Stimulated activated naive B cell treated with anti-CD40 and anti-IgM and Interleukin-4, amounts not matched to agents 10 μg/mL and 1 μg/mL and 100 μg/mL, for 72 hours (primary cell): ENCODE data around the gene KRTAP4-8.
A peak's percentile ranks its signal among the peaks of the same experiment; 100 is the strongest.
"Not testable (repeated sequence)": the region's sequence is repeated elsewhere in the genome, so short reads cannot be mapped to it uniquely, and the experiment has no call there.

Source experiments
- ATAC-seq, 2 donors: fragments of 150-1000 bp; cut with Tn5 transposase; replicated peaks; 2 replicates each; pipeline ENCODE4 v1.10.0; 2021; ENCODE audit warnings: moderate library complexity in 1 of 2
- DNase-seq: peaks from one replicate; pipeline ENCODE4 v3.0.0; 2021
- H3K27ac Mint-ChIP-seq: one replicate; pipeline ENCODE4 v1.8.0; 2022; ENCODE audit warnings: mild to moderate bottlenecking, mixed read lengths
- H3K27me3 Mint-ChIP-seq, 2 donors: one replicate each; pipeline ENCODE4 v1.8.0; 2022; ENCODE audit warnings: mixed read lengths in 2 of 2
- H3K36me3 Mint-ChIP-seq, 2 donors: one replicate each; pipeline ENCODE4 v1.8.0; 2022; ENCODE audit warnings: mixed read lengths in 2 of 2, mild to moderate bottlenecking in 1 of 2
- H3K4me1 Mint-ChIP-seq, 2 donors: one replicate each; pipeline ENCODE4 v1.8.0; 2022; ENCODE audit warnings: mixed read lengths in 2 of 2, mild to moderate bottlenecking in 1 of 2
- H3K4me3 Mint-ChIP-seq, 2 donors: one replicate each; pipeline ENCODE4 v1.8.0; 2022; ENCODE audit warnings: mild to moderate bottlenecking in 2 of 2, mixed read lengths in 2 of 2, moderate library complexity in 1 of 2
- H3K9me3 Mint-ChIP-seq, 2 donors: one replicate each; pipeline ENCODE4 v1.8.0; 2022; ENCODE audit warnings: mixed read lengths in 2 of 2, mild to moderate bottlenecking in 1 of 2

Gene KRTAP4-8

GRCh38 chr17:41098042-41098441 is at the start of gene KRTAP4-8:
TSS of gene KRTAP4-8 (minus strand) at chr17:41098142. CDS start at chr17:41098084, 58 bp downstream.
- ATAC-seq (no peak), DNase-seq (no peak)
- Mint-ChIP-seq H3K9me3 (peaks cover 0 to under 1% of the 10 kb centered on the region in 2 donors), H3K27me3 (peaks cover 6 to 10% of the 10 kb centered on the region in 2 donors), H3K4me3 (no peak within 1 kb of the TSS), H3K4me1 (peaks cover 18 to 21% of the 10 kb centered on the region in 2 donors), H3K27ac (no peak within 1 kb of the TSS), H3K36me3 (peaks cover 0 to 4% of the 10 kb centered on the region in 2 donors)

GRCh38 chr17:41145261-41145660 is 47.3 kb upstream of the KRTAP4-8 start:
- Mint-ChIP-seq H3K9me3 (peaks cover 20 to 25% of the 10 kb centered on the region in 2 donors), H3K27me3 (no peaks in the 10 kb centered on the region), H3K4me1 (peaks cover 6 to 10% of the 10 kb centered on the region in 2 donors), H3K36me3 (peaks cover 15 to 31% of the 10 kb centered on the region in 2 donors), H3K27ac (no peak overlapping the region), H3K4me3 (no peak overlapping the region)
- ATAC-seq (no peak), DNase-seq (no peak)

- Mint-ChIP-seq H3K9me3 (peaks cover 20 to 25% of the 10 kb centered on the region in 2 donors), H3K36me3 (peaks cover 15 to 32% of the 10 kb centered on the region in 2 donors), H3K4me1 (peaks cover 6 to 10% of the 10 kb centered on the region in 2 donors), H3K27ac (no peak overlapping the region), H3K27me3 (peaks cover 0 to under 1% of the 10 kb centered on the region in 2 donors), H3K4me3 (no peak overlapping the region)
- ATAC-seq, result no peak
- no peak for DNase-seq
These were observed 46.9 kb upstream of the KRTAP4-8 start for GRCh38 chr17:41144846-41145245.

GRCh38 chr17:41141361-41141760 is 43.4 kb upstream of the KRTAP4-8 start:
- DNase-seq (no peak), ATAC-seq (no peak)
- peaks cover 19 to 52% of the 10 kb centered on the region in 2 donors for H3K36me3 Mint-ChIP-seq
- H3K4me1 Mint-ChIP-seq, result peaks cover 0 to 8% of the 10 kb centered on the region in 2 donors
- peaks cover 0 to 4% of the 10 kb centered on the region in 2 donors for H3K27me3 Mint-ChIP-seq
- no peak overlapping the region for H3K27ac Mint-ChIP-seq
- H3K9me3 Mint-ChIP-seq, result peaks cover 27 to 43% of the 10 kb centered on the region in 2 donors
- H3K4me3 Mint-ChIP-seq, result no peak overlapping the region

GRCh38 chr17:41140360-41141131 is 42.6 kb upstream of the KRTAP4-8 start, which contains the start of gene KRTAP4-6:
TSS of gene KRTAP4-6 (minus strand) at chr17:41140544. CDS start at chr17:41140487, 57 bp downstream.
- DNase-seq (no peak), ATAC-seq (peak in 1 of 2 donors; percentile 54)
- H3K4me3 Mint-ChIP-seq, result no peak within 1 kb of the TSS
- H3K36me3 Mint-ChIP-seq, result peaks cover 19 to 52% of the 10 kb centered on the region in 2 donors
- peaks cover 0 to 8% of the 10 kb centered on the region in 2 donors for H3K4me1 Mint-ChIP-seq
- H3K27me3 Mint-ChIP-seq, result peaks cover 0 to 4% of the 10 kb centered on the region in 2 donors
- peaks cover 28 to 43% of the 10 kb centered on the region in 2 donors for H3K9me3 Mint-ChIP-seq
- no peak within 1 kb of the TSS for H3K27ac Mint-ChIP-seq

- not testable (repeated sequence) for DNase-seq, H3K4me1 Mint-ChIP-seq, H3K27ac Mint-ChIP-seq, H3K27me3 Mint-ChIP-seq, H3K4me3 Mint-ChIP-seq, ATAC-seq
- Mint-ChIP-seq H3K36me3 (peaks cover 16 to 52% of the 10 kb centered on the region in 2 donors), H3K9me3 (peaks cover 28 to 43% of the 10 kb centered on the region in 2 donors)
These were observed 41.9 kb upstream of the KRTAP4-8 start for GRCh38 chr17:41139865-41140264.

- DNase-seq (no peak), ATAC-seq (no peak)
- H3K36me3 Mint-ChIP-seq, result peaks cover 0 to 14% of the 10 kb centered on the region in 2 donors
- no peaks in the 10 kb centered on the region for H3K27me3 Mint-ChIP-seq
- H3K4me1 Mint-ChIP-seq, result peaks cover 14 to 27% of the 10 kb centered on the region in 2 donors
- no peak overlapping the region for H3K4me3 Mint-ChIP-seq
- H3K9me3 Mint-ChIP-seq, result peaks cover 7 to 14% of the 10 kb centered on the region in 2 donors
- H3K27ac Mint-ChIP-seq, result peak overlapping the region; percentile 69
These were observed 36.2 kb upstream of the KRTAP4-8 start for GRCh38 chr17:41133880-41134735.

- DNase-seq (no peak), ATAC-seq (peak; percentile 99 to 100)
- peak overlapping the region in 1 of 2 donors; percentile 7 for H3K4me3 Mint-ChIP-seq
- H3K9me3 Mint-ChIP-seq, result peaks cover 2 to 5% of the 10 kb centered on the region in 2 donors
- peaks cover 20 to 32% of the 10 kb centered on the region in 2 donors for H3K4me1 Mint-ChIP-seq
- H3K27ac Mint-ChIP-seq, result peak overlapping the region; percentile 48
- no peaks in the 10 kb centered on the region for H3K27me3 Mint-ChIP-seq
- peaks cover 0 to 1% of the 10 kb centered on the region in 2 donors for H3K36me3 Mint-ChIP-seq
These were observed 34.0 kb upstream of the KRTAP4-8 start for GRCh38 chr17:41131979-41132378.

GRCh38 chr17:41127371-41127770 is 29.4 kb upstream of the KRTAP4-8 start:
- Mint-ChIP-seq H3K27ac (no peak overlapping the region), H3K27me3 (no peaks in the 10 kb centered on the region), H3K4me3 (no peak overlapping the region), H3K36me3 (peaks cover 0 to 8% of the 10 kb centered on the region in 2 donors), H3K4me1 (peaks cover 33 to 53% of the 10 kb centered on the region in 2 donors), H3K9me3 (peaks cover 2 to 5% of the 10 kb centered on the region in 2 donors)
- ATAC-seq (no peak), DNase-seq (no peak)

- DNase-seq, result no peak
- peaks cover 27 to 43% of the 10 kb centered on the region in 2 donors for H3K4me1 Mint-ChIP-seq
- no peak overlapping the region for H3K4me3 Mint-ChIP-seq
- H3K27ac Mint-ChIP-seq, result no peak overlapping the region
- H3K27me3 Mint-ChIP-seq, result no peaks in the 10 kb centered on the region
- H3K9me3 Mint-ChIP-seq, result peaks cover 3 to 7% of the 10 kb centered on the region in 2 donors
- ATAC-seq, result no peak
- H3K36me3 Mint-ChIP-seq, result peaks cover 0 to 9% of the 10 kb centered on the region in 2 donors
These were observed 28.5 kb upstream of the KRTAP4-8 start for GRCh38 chr17:41126412-41126811.

GRCh38 chr17:41125064-41125463 is 27.1 kb upstream of the KRTAP4-8 start:
- no peak overlapping the region for H3K27ac Mint-ChIP-seq
- H3K4me3 Mint-ChIP-seq, result no peak overlapping the region
- no peaks in the 10 kb centered on the region for H3K27me3 Mint-ChIP-seq

GRCh38 chr17:41123991-41124371 is 26.0 kb upstream of the KRTAP4-8 start, which contains the start of gene KRTAP4-12:
TSS of gene KRTAP4-12 (minus strand) at chr17:41124182. CDS start at chr17:41124122, 60 bp downstream.
- peak within 1 kb of the TSS; percentile 17 to 55 for H3K4me3 Mint-ChIP-seq
- not testable (repeated sequence) for H3K27me3 Mint-ChIP-seq, H3K9me3 Mint-ChIP-seq, H3K36me3 Mint-ChIP-seq, DNase-seq
- H3K27ac Mint-ChIP-seq, result peak within 1 kb of the TSS; percentile 76
- ATAC-seq, result peak; percentile 27 to 43
- H3K4me1 Mint-ChIP-seq, result peaks cover 29 to 46% of the 10 kb centered on the region in 2 donors

More at GRCh38 chr17:41125064-41125463, 27.1 kb upstream of the KRTAP4-8 start:
- no peak for DNase-seq
- peaks cover 3 to 7% of the 10 kb centered on the region in 2 donors for H3K9me3 Mint-ChIP-seq
- H3K4me1 Mint-ChIP-seq, result peaks cover 26 to 41% of the 10 kb centered on the region in 2 donors
- no peak for ATAC-seq
- H3K36me3 Mint-ChIP-seq, result peaks cover 0 to 9% of the 10 kb centered on the region in 2 donors

GRCh38 chr17:41123292-41123990 is 25.5 kb upstream of the KRTAP4-8 start:
- Mint-ChIP-seq H3K27ac (peak overlapping the region; percentile 76), H3K4me1 (peaks cover 28 to 51% of the 10 kb centered on the region in 2 donors), H3K4me3 (peak overlapping the region; percentile 12 to 55)
- not testable (repeated sequence) for DNase-seq, H3K27me3 Mint-ChIP-seq, H3K36me3 Mint-ChIP-seq, H3K9me3 Mint-ChIP-seq
- peak in 1 of 2 donors; percentile 46 for ATAC-seq
